ENCODE data around the gene LOXL3.

GRCh38 chr2:74534411-74534810 is 19.3 kb downstream of the LOXL3 start:
- TF ChIP-seq ELF1 (IDR thresholded peaks at IDR 0.05; ENCODE audit: borderline replicate concordance, low read depth) (no peak), CEBPB (IDR thresholded peaks at IDR 0.05; ENCODE audit: low read depth) (no peak), TCF7L2 (IDR thresholded peaks at IDR 0.05; ENCODE audit: borderline replicate concordance, extremely low read depth, insufficient read depth, insufficient read length) (no peak), CTCF (IDR thresholded peaks at IDR 0.05 in 2 of 3, conservative IDR thresholded peaks at IDR 0.05 in 1 of 3; ENCODE audit: borderline replicate concordance in 1 of 3, insufficient read depth in 1 of 3, low read depth in 2 of 3, low read length in 2 of 3) (no peak), EZH2phosphoT487 (IDR thresholded peaks at IDR 0.05; ENCODE audit: borderline replicate concordance) (no peak), POLR2A (IDR thresholded peaks at IDR 0.05; ENCODE audit: borderline replicate concordance, extremely low read depth, insufficient read depth, insufficient read length) (no peak), ATF3 (IDR thresholded peaks at IDR 0.05) (no peak), POLR2AphosphoS5 (IDR thresholded peaks at IDR 0.05; ENCODE audit: low read depth, low read length) (0 out of 2 replicates have a peak, but pooled peaks have one; percentile 13), SRF (IDR thresholded peaks at IDR 0.05; ENCODE audit: low read depth) (no peak)
